Fibroblast of skin of right biceps (primary cell): Measurements from ENCODE around the gene PTPRT.
"Not testable (repeated sequence)": the region's sequence is repeated elsewhere in the genome, so short reads cannot be mapped to it uniquely, and the experiment has no call there.

Experiments
- DNase-seq: peaks from one replicate; pipeline ENCODE4 v3.0.0-alpha.2; 2013

PTPRT gene

GRCh38 chr20:42900764-42901163 lies 288.9 kb downstream of the PTPRT start:
- DNase-seq = not testable (repeated sequence)

DNA sequence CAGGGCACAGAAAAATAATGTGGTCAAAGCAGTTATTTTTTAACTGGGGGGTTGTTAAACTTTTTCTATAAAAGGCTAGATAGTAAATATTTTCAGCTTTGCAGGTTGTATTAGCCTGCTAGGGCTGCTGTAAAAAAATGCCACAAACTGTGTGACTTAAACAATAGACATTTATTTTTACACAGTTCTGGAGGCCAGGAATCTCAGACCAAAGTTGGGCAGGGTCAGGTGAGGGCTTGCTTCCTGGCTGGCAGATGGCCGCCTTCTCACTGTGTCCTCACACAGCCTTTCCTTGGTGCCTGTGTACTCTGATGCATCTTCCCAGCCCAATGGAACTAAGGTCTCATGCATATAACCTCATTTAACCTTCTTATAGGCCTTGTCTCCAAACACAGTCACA lies 294.7 kb downstream of the PTPRT start:
- DNase-seq = no peak

- DNase-seq = no peak
Observed at GRCh38 chr20:42894483-42894882, 295.2 kb downstream of the PTPRT start.

- no peak for DNase-seq
Observed at GRCh38 chr20:42889517-42889916, 300.2 kb downstream of the PTPRT start.

- no peak for DNase-seq
Observed at GRCh38 chr20:42887281-42887680, 302.4 kb downstream of the PTPRT start.

GRCh38 chr20:42886801-42887200 lies 302.9 kb downstream of the PTPRT start:
- no peak for DNase-seq

DNA sequence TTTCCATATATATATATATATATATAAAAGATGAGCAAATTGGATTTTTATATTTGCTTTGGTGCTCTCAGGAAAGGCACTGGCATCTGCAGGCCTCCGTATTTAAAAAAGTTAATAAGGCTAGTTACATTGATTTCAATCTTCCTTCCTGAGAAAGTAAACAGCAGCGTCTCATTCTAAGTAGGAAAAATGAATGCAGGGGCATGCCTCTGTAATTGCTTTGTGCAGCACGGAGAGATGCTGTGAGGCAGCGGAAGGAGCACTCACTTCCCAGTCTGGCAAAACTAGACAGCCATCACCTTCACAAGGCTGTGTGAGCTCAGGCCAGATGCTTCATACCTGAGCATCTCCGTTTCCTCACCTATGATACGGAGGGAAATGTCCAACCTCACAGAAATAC lies 303.7 kb downstream of the PTPRT start:
- no peak for DNase-seq

DNA sequence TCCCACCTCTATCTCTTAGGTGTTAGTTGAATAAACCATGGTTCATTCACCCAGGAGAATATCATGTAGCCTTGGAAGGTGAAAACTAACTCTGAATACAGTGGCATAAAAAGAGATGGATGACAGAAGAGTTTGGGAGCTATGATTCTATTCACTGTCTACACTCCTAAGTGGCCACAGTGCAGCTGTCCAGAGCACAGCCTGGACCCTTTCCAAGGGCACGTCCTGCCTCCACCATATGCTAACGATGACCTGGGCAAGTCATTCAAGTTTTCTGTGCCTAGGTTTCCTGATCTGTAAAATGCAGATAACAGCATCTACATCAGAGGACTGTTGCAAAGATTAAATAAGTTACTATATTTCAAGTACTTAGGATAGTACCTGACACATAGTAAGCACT lies 314.1 kb downstream of the PTPRT start:
- DNase-seq = no peak

DNA sequence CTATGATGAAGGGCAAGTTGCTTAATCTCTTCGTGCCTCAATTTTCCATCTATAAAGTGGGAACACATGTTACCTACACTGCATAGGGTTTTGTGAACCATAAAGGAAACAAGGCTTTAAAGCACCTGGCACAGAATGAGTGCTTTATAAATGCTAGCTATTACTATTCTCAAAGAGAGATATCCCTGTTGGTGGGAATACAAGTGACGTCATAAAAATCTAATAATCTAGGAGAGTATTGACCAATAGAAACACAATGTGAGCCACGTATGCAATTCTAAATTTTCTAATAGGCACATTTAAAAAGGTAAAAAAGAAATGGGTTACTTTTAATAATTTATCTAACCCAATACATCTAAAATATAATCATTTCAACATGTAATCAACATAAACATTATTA lies 316.4 kb downstream of the PTPRT start:
- no peak for DNase-seq

DNA sequence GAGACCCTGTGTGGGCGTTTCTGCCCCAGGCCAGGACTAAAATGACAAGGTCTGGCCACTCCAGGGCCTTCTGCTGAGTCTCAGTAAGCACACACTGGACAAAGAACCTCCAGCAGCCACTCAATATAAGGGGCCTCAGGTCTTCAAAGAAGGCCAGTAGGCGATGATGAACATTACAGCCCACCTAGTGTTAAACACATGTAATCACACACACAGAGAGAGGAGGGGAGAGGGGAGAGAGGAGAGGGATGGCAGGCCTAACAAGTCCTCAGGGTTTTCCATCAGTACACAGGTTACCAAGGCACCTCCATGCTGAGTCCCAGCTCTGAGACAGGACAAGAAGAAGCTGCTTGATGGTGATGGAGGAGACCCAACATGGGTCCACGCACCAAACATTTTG lies 325.6 kb downstream of the PTPRT start:
- DNase-seq = no peak

- DNase-seq = no peak
Observed at GRCh38 chr20:42862446-42862845, 327.3 kb downstream of the PTPRT start.

GRCh38 chr20:42857446-42857845 lies 332.3 kb downstream of the PTPRT start:
- no peak for DNase-seq

- DNase-seq = no peak
Observed at GRCh38 chr20:42855896-42856295, 333.8 kb downstream of the PTPRT start.

DNA sequence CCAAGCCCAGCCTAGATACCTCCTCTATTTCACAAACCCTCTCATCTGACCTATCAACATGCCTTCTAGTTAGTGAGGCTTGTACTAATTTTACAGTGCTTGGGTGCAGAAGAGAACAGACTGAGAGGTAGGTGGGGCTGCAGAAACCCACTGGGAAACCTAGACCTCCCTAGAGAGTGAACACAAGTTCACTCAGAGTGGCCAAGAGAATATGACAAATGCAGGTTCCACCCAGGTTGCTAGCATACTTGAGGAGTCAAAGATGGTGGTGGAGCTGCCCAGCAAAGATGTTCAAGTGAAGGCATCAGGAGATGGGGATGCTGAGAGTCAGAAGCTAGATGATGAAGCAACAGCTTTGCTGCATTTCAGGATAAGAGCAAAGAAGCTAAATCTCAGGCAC lies 337.0 kb downstream of the PTPRT start:
- no peak for DNase-seq

DNA sequence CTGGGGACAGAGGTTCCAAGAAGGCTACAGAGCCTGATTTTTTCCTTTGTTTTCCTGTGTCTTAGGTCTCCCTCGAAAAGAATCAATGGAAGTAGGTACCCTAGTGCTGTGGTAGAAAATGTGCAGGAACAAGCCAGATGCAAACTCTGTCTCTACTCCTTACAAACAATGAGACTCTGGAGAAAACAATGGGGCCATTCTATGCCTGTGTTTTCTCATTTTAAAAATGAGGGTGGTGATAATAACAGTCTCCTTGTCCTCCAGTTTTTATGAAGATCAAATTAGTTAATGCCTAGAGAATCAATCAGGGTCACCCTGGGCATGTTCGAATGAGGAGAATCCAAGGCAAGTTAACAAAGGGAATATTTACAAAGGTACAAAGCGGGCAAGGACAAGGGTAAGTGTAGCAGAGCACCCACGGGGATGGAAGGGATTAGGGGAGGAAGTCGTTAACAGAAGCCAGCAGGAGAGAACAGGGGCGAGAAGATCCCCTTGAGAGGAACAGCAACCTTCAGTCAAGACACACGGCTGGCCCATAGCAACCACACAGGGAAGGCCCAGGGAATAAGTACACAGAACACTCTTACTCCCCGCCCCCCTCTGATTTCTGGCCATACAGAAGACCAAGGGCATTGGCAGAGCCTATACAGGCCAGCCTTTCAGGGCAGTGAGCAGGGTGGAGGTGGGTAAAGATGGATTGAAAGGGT lies 342.8 kb downstream of the PTPRT start:
- DNase-seq = no peak

GRCh38 chr20:42844751-42845150 lies 345.0 kb downstream of the PTPRT start:
- DNase-seq = no peak

GRCh38 chr20:42837456-42837855 lies 352.2 kb downstream of the PTPRT start:
- DNase-seq = no peak

DNA sequence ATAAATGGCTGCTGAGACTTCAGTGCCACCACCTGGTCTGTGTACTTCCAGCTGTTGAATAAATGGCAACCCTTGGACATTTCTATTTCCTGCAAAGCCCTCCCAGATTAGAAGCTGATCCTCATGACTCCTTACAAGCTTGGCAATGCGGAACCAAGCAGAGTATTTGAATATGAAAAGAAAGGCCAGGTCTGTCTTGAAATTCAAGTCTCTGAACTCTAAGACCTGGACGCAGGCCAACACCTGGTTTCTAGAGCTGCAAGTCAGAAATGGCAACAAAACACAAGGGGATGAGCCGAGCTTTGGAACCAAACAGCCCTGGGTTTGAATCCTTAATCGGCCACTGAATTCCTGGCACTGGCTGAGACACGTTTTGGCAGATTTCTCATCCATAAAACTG lies 353.4 kb downstream of the PTPRT start:
- DNase-seq = no peak

- DNase-seq = no peak
Observed at GRCh38 chr20:42807876-42808275, 381.8 kb downstream of the PTPRT start.

DNA sequence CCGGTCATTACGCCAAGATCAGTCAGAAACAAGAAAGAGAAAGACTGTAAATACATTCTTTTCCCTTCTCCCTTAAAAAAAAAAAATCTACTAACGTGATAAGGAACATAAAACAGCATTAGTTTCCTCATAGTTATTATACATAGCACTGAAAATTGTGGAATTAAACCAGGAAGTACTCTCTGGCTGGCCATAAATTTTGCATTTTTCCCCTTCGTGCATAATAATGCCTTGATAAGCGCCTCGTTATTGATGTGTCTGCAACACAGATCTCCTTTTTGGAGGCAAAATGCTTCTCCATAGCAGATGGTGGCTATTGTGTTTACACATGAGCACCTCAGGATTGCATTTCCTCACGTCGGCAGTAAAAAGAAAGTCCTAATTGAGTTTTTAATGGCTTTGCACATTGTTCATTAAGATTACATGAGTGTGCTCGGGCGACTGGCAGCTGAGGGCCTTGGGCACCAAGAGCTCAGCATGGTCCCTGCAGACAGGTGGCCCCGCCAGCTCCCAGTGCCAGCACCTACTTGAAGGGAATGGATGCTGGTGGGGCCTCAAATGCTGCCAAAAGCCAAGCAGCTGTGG lies 394.5 kb downstream of the PTPRT start:
- no peak for DNase-seq

DNA sequence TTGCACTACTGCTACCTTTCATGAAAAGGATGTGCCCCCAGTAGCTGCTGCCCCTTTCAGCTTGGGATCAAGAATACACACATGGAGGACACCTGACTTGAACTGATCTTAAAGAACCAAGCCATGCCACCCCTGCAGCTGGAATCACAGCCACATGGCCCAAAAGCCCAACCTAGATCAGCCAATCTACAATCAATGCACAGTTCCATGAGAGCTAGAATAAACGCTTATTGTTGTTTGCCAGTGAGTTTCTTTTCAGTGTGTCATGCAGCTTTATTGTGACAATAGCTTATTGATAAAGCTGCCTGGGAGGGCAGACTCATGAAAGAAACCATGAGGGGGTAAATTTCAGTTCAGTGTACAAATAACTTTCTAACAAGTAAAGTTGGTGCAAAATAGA lies 397.7 kb downstream of the PTPRT start:
- no peak for DNase-seq

GRCh38 chr20:42790111-42790510 lies 399.6 kb downstream of the PTPRT start:
- no peak for DNase-seq

- DNase-seq = no peak
Observed at GRCh38 chr20:42788707-42789106, 401.0 kb downstream of the PTPRT start.

GRCh38 chr20:42785041-42785440 lies 404.7 kb downstream of the PTPRT start:
- DNase-seq = no peak

DNA sequence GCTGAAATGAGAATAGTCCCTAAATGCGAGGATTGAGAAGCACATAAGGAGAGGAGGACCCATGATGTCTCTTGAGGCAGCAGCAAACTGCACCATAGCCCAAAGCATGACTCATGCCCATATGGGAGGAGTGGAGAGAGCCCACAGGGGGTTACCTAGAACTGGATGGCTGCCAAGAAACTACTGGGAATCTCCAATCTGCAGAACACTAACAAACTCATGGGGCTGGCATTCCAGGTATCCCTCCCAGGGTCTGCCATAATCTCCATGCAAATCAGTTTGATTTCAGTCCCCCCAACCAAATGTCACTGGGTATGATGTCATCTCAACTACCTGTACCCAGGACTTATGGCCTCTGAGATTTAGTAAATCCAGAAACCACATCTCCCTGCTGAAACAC lies 410.5 kb downstream of the PTPRT start:
- DNase-seq = no peak
